PFSK-1 (cell line): ENCODE measurements around the gene PAWR.

Experiments used
- FOXP2 ChIP-seq: optimal IDR thresholded peaks from 2 replicates; pipeline ENCODE3; 2011; ENCODE audit warnings: borderline replicate concordance, control low read depth, inconsistent platforms; ENCODE audit not compliant: insufficient read depth; ENCODE audit errors: extremely low read length, extremely low read depth
- POLR2AphosphoS5 ChIP-seq: IDR thresholded peaks from 2 replicates; pipeline ENCODE4 v1.6.1; 2012; ENCODE audit warnings: low read depth, mild to moderate bottlenecking, control low read depth, low read length, moderate library complexity
- SIN3A ChIP-seq: IDR thresholded peaks from 2 replicates; pipeline ENCODE4 v1.6.1; 2012; ENCODE audit warnings: mild to moderate bottlenecking, low read length, moderate library complexity, borderline replicate concordance; ENCODE audit not compliant: insufficient read depth
- TAF1 ChIP-seq: IDR thresholded peaks from 2 replicates; pipeline ENCODE4 v1.6.1; 2012; ENCODE audit warnings: low read length, control low read depth, borderline replicate concordance; ENCODE audit not compliant: insufficient read depth
- TF ChIP-seq, protein P1 (sequence below), 2 experiments: IDR thresholded peaks; 2 replicates each; pipeline versions ENCODE4 v1.6.1 to v1.8.0; 2011 to 2012; ENCODE audit warnings: low read depth in 2 of 2, low read length in 2 of 2, control low read depth in 1 of 2, inconsistent platforms in 1 of 2, mild to moderate bottlenecking in 1 of 2, moderate library complexity in 1 of 2; ENCODE audit not compliant: insufficient read depth in 1 of 2

PAWR gene

GRCh38 chr12:79644274-79645234 lies 46.2 kb downstream of the PAWR start:
- TF ChIP-seq TAF1: no peak
- TF ChIP-seq SIN3A: no peak
- no peak for TF ChIP-seq FOXP2
- TF ChIP-seq, protein P1, sequence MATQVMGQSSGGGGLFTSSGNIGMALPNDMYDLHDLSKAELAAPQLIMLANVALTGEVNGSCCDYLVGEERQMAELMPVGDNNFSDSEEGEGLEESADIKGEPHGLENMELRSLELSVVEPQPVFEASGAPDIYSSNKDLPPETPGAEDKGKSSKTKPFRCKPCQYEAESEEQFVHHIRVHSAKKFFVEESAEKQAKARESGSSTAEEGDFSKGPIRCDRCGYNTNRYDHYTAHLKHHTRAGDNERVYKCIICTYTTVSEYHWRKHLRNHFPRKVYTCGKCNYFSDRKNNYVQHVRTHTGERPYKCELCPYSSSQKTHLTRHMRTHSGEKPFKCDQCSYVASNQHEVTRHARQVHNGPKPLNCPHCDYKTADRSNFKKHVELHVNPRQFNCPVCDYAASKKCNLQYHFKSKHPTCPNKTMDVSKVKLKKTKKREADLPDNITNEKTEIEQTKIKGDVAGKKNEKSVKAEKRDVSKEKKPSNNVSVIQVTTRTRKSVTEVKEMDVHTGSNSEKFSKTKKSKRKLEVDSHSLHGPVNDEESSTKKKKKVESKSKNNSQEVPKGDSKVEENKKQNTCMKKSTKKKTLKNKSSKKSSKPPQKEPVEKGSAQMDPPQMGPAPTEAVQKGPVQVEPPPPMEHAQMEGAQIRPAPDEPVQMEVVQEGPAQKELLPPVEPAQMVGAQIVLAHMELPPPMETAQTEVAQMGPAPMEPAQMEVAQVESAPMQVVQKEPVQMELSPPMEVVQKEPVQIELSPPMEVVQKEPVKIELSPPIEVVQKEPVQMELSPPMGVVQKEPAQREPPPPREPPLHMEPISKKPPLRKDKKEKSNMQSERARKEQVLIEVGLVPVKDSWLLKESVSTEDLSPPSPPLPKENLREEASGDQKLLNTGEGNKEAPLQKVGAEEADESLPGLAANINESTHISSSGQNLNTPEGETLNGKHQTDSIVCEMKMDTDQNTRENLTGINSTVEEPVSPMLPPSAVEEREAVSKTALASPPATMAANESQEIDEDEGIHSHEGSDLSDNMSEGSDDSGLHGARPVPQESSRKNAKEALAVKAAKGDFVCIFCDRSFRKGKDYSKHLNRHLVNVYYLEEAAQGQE (IDR thresholded peaks at IDR 0.05; ENCODE audit: insufficient read depth in 1 of 2, low read depth in 2 of 2, low read length in 2 of 2): no peak
- no peak for TF ChIP-seq POLR2AphosphoS5

GRCh38 chr12:79643821-79644220 lies 46.9 kb downstream of the PAWR start:
- no peak for TF ChIP-seq POLR2AphosphoS5
- no peak for TF ChIP-seq SIN3A
- TF ChIP-seq, protein P1 (IDR thresholded peaks at IDR 0.05; ENCODE audit: insufficient read depth in 1 of 2, low read depth in 2 of 2, low read length in 2 of 2): no peak
- no peak for TF ChIP-seq TAF1
- TF ChIP-seq FOXP2: no peak

DNA sequence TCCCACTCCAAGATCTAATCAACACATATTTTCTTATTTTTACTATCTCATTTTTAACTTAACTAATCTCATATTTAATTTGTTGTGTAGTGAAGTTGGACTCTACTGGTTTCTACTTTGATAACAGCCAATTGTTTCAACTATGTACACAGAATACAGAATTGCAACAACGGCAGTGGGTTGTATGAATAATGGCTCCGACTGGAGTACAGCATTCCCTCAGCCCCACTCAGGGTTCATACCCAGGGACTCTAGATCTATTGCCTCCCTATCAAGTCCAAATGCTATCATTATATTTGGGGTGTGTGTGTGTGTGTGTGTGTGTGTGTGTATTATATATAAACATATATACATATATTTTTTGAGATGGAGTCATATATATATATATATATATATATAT lies 52.3 kb downstream of the PAWR start:
- TF ChIP-seq POLR2AphosphoS5: no peak
- TF ChIP-seq FOXP2: no peak
- no peak for TF ChIP-seq SIN3A
- TF ChIP-seq TAF1: no peak
- TF ChIP-seq, protein P1 (IDR thresholded peaks at IDR 0.05; ENCODE audit: insufficient read depth in 1 of 2, low read depth in 2 of 2, low read length in 2 of 2): no peak

GRCh38 chr12:79637093-79637492 lies 53.7 kb downstream of the PAWR start:
- TF ChIP-seq POLR2AphosphoS5 (no peak), FOXP2 (no peak), SIN3A (no peak), TAF1 (no peak)
- TF ChIP-seq, protein P1 (IDR thresholded peaks at IDR 0.05; ENCODE audit: insufficient read depth in 1 of 2, low read depth in 2 of 2, low read length in 2 of 2): no peak
